Measurements from ENCODE around the gene EXOC3L4. TPM values are rescaled to one million over a fixed set of nuclear protein-coding genes. Genes with fewer than 3 reads are reported as not detected.
"Not testable (repeated sequence)": the region's sequence is repeated elsewhere in the genome, so short reads cannot be mapped to it uniquely, and the experiment has no call there.

The EXOC3L4 gene
- not detected for polyA plus RNA-seq (2013, experiment 1 of 2)
- polyA plus RNA-seq (2013, experiment 2 of 2), result not detected

DNA sequence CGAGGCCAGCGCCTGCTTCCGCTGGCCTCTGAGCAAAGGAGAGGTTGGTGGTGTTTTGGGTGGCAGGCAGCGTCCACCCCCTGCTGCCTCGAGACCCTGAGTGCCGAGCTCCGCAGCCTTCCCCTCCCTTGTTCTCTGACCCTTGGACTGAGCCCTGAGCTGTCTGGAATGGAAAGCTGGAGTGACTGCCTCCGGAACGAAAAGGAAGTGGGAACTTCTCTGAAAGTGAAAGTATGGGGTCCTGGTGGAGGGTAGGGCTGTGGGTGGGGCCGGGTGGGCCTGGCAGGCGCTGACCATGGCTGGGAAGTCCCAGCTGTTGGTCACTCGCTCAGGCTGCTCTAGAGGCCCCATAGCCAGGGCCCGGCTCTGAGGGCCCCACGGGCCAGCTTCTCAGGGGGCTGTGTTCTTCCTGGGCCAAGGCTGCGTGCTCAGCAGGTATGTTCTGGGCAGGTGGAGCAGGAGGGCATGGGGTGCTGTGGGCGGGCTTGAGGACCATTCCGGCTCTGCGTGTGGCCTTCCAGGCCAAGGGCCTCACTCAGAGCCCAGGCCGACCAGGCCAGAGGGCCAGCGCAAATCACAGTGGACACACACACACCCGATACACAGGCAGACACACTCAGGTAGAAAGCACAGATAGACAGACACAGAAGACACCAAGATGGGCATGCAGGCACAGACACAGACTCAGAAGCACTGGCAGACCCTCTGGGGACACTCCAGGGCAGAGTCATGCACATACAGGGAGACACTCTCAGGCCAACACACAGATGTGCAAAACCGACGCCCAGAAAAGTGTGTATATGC, at the start of gene EXOC3L4:
Gene EXOC3L4, plus strand, starts transcription at position 320 of the 804 bp plus-strand sequence. CDS start 5,495 bp downstream, outside the sequence.
- Histone ChIP-seq H3K4me1 (ENCODE audit: insufficient read depth, low read length) (peaks cover 4% of the 10 kb centered on the region; the same call in 1 of the 2 replicates), H3K4me3 (ENCODE audit: low read length) (no peak within 1 kb of the TSS), H3K27me3 (ENCODE audit: insufficient read depth, low read length) (peaks cover 20% of the 10 kb centered on the region), H3K9ac (ENCODE audit: low read depth, low read length) (no peak within 1 kb of the TSS), H3K9me3 (ENCODE audit: insufficient read depth, low read depth, low read length) (no peaks in the 10 kb centered on the region), H3K36me3 (ENCODE audit: insufficient read depth, low read length) (no peaks in the 10 kb centered on the region), H3K27ac (ENCODE audit: low read depth, low read length) (no peak within 1 kb of the TSS)
- WGBS, result 89% methylated on average over 23 of the region's 23 CpGs

DNA sequence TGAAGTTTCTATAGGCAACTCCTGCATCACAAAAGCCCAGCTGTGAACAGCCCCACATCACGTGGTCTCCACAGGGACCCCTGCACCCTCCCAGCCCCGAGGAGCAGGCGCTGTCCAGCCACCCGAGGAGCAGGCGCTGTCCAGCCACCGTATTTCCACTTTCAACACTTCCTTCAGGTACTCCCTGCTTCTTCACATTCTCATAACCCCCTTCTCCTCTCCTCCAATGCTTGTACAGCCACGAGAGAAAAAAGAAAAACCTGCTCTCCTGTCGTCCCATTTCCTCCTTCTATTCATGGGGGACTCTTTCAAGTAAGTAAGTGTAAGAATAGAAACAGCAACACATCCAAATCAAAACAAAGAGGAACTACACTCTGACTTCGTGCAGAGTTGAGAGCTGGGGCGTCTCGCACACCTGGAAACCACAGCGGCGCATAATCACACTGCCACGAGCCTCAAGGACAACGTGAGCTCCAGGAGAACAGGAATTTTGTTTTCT, 49.1 kb upstream of the EXOC3L4 start:
- H3K9ac ChIP-seq (ENCODE audit: low read depth, low read length), result no peak overlapping the region
- no peak overlapping the region for H3K4me3 ChIP-seq (ENCODE audit: low read length)
- no peaks in the 10 kb centered on the region for H3K9me3 ChIP-seq (ENCODE audit: insufficient read depth, low read depth, low read length)
- H3K27ac ChIP-seq (ENCODE audit: low read depth, low read length), result no peak overlapping the region
- H3K36me3 ChIP-seq (ENCODE audit: insufficient read depth, low read length), result peaks cover 5% of the 10 kb centered on the region; the same call in 1 of the 2 replicates
- 86% methylated on average over 14 of the region's 15 CpGs for WGBS
- H3K27me3 ChIP-seq (ENCODE audit: insufficient read depth, low read length), result no peaks in the 10 kb centered on the region
- H3K4me1 ChIP-seq (ENCODE audit: insufficient read depth, low read length), result 0 out of 2 replicates have a peak, but pooled peaks cover 4% of the 10 kb centered on the region

DNA sequence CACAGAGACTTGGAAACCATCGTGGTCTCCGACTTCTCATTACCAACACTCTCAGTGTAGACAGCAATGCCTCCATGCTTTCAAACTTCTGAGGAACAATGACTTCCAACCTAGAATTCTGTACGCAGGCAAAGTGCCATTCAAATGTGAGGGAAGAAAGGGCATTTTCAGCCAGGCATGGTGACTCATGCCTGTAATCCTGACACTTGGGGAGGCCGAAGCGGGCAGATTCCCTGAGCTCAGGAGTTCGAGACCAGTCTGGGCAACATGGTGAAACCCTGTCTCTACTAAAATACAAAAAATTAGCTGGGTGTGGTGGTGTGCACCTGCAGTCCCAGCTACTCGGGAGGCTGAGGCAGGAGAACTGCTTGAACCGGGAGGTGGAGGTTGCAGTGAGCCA, 47.1 kb upstream of the EXOC3L4 start:
- H3K27me3 ChIP-seq (ENCODE audit: insufficient read depth, low read length); H3K9ac ChIP-seq (ENCODE audit: low read depth, low read length); H3K4me1 ChIP-seq (ENCODE audit: insufficient read depth, low read length); H3K27ac ChIP-seq (ENCODE audit: low read depth, low read length); H3K36me3 ChIP-seq (ENCODE audit: insufficient read depth, low read length); H3K9me3 ChIP-seq (ENCODE audit: insufficient read depth, low read depth, low read length); H3K4me3 ChIP-seq (ENCODE audit: low read length): not testable (repeated sequence)
- WGBS, result 93% methylated on average over 8 of the region's 8 CpGs

DNA sequence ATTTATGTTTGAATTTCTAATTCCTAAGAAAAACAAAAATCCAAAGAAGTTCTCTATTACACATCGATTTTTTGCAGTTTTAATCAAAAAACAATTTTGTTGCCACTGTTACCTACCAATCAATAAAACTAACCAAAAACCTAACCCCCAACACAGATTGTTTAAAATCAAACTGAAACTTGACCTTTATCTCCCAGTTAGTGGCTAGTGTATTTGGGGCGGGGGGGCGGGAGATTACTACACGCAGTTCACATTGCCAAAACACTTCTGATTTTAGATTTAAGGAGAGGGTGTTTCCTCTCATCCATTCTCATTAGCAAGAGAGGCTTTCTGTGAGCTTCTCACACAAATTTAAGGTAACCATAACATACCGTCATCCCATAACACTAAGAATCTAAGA, 43.6 kb upstream of the EXOC3L4 start:
- Histone ChIP-seq H3K36me3 (ENCODE audit: insufficient read depth, low read length) (no peaks in the 10 kb centered on the region), H3K9ac (ENCODE audit: low read depth, low read length) (no peak overlapping the region), H3K27me3 (ENCODE audit: insufficient read depth, low read length) (no peaks in the 10 kb centered on the region), H3K4me3 (ENCODE audit: low read length) (no peak overlapping the region), H3K4me1 (ENCODE audit: insufficient read depth, low read length) (peaks cover 14% of the 10 kb centered on the region), H3K27ac (ENCODE audit: low read depth, low read length) (no peak overlapping the region), H3K9me3 (ENCODE audit: insufficient read depth, low read depth, low read length) (no peaks in the 10 kb centered on the region)
- 97% methylated on average over 2 of the region's 5 CpGs for WGBS

DNA sequence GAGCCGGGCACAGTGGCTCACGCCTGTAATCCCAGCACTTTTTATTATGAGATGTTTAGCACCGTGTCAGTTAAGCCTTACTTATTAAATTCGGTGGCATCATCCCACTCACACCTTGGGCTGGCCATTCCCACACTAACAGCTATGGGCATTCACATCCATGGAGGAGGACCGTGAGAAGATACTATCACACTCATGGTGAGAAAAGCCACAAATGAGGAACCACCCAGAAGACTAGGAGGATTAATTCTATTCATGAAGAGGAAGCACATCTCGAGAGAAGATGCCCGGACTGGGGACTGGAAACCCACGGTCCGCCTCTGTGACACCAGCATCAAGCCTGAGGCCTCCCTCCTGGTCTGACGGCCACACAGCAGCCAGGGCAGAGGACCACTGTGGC, 42.1 kb upstream of the EXOC3L4 start:
- H3K4me1 ChIP-seq (ENCODE audit: insufficient read depth, low read length), result peaks cover 12% of the 10 kb centered on the region
- H3K9me3 ChIP-seq (ENCODE audit: insufficient read depth, low read depth, low read length), result no peaks in the 10 kb centered on the region
- no peak overlapping the region for H3K27ac ChIP-seq (ENCODE audit: low read depth, low read length)
- no peaks in the 10 kb centered on the region for H3K36me3 ChIP-seq (ENCODE audit: insufficient read depth, low read length)
- H3K9ac ChIP-seq (ENCODE audit: low read depth, low read length), result no peak overlapping the region
- H3K4me3 ChIP-seq (ENCODE audit: low read length), result no peak overlapping the region
- H3K27me3 ChIP-seq (ENCODE audit: insufficient read depth, low read length), result no peaks in the 10 kb centered on the region
- 91% methylated on average over 10 of the region's 10 CpGs for WGBS

DNA sequence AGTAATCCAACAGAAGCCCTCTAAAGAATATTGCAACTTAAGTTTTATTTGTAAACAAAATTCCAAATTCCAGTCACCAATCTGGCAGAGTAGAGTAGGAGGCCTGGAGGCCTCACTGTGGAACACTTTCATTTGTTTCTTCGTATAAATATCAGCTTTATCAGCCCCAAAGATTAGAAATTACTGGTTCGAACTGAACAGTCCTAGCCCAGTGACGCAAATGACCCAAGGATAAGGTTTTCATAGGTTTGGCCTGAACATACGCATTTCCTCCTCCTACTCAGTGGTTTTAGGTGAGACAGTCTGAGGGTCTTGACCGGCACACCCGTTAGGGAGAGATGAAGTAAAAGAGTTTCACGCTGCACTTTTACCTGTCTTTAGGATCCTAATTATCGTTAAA, 38.8 kb upstream of the EXOC3L4 start:
- WGBS, result 79% methylated on average over 8 of the region's 8 CpGs

DNA sequence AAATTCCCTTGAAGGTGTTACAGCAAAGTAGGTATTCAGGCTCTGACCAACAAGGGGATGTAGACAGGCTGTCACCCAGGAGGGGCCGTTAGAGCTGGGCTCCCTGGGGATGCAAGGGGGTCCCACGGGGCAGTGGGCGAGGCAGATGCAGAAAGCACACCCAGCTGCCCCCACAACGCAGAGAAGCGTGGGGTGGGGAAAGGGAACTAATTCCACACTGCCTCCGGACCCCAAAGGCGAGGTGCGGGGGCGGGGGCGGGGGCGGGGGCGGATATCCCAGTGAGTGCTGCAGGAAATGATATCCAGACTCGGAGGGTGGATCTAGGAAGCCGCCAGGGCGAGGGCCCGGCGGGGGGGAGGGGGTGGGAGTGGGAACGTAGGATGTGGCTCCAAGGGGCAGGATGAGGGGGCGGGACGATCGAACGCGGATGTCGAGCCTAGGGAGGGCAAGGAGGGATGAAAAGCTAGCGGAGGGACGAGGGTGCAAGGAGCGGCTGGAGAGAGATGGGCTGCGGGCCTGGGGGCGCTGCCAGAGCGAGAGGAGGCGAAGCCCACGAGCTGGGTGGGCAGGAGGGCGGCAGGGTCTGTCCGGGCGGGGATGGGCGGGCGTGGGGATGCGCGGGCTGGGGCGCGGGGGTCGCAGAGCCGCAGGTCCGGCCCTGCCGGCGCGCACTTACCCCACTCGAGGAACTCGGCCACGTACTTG, 38.0 kb upstream of the EXOC3L4 start:
- no peaks in the 10 kb centered on the region for H3K9me3 ChIP-seq (ENCODE audit: insufficient read depth, low read depth, low read length)
- H3K9ac ChIP-seq (ENCODE audit: low read depth, low read length), result peak overlapping the region; percentile 77
- under 1% methylated on average over 42 of the region's 50 CpGs for WGBS
- peak overlapping the region; percentile 93 for H3K4me3 ChIP-seq (ENCODE audit: low read length)
- peaks cover 9% of the 10 kb centered on the region for H3K4me1 ChIP-seq (ENCODE audit: insufficient read depth, low read length)
- H3K36me3 ChIP-seq (ENCODE audit: insufficient read depth, low read length), result no peaks in the 10 kb centered on the region
- H3K27ac ChIP-seq (ENCODE audit: low read depth, low read length), result peak overlapping the region; percentile 65; the same call in 1 of the 2 replicates
- H3K27me3 ChIP-seq (ENCODE audit: insufficient read depth, low read length), result no peaks in the 10 kb centered on the region

More for the DNA sequence above, 38.8 kb upstream of the EXOC3L4 start:
- Histone ChIP-seq H3K9me3 (ENCODE audit: insufficient read depth, low read depth, low read length) (no peaks in the 10 kb centered on the region), H3K36me3 (ENCODE audit: insufficient read depth, low read length) (no peaks in the 10 kb centered on the region), H3K4me1 (ENCODE audit: insufficient read depth, low read length) (peaks cover 12% of the 10 kb centered on the region), H3K27ac (ENCODE audit: low read depth, low read length) (no peak overlapping the region), H3K4me3 (ENCODE audit: low read length) (peak overlapping the region; percentile 93), H3K9ac (ENCODE audit: low read depth, low read length) (no peak overlapping the region), H3K27me3 (ENCODE audit: insufficient read depth, low read length) (no peaks in the 10 kb centered on the region)

DNA sequence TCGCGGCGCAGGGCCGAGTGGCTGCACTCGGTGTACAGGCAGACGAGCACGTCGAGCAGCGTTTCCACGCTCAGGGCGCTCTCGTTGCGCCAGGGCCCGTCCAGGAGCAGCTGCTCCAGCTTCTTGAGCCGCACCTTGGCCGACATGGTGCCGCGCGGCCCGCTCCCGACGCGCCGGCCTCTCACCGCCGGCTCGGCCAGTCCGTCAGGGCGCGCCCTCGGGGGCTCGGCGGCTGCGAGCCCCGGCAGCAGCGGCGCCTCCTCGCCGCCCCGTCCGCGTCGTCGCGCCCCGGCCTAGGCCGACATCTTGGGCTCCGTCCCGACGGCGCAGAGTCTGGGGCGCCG, 37.5 kb upstream of the EXOC3L4 start:
- Histone ChIP-seq H3K4me1 (ENCODE audit: insufficient read depth, low read length) (peaks cover 9% of the 10 kb centered on the region), H3K9me3 (ENCODE audit: insufficient read depth, low read depth, low read length) (no peaks in the 10 kb centered on the region), H3K27ac (ENCODE audit: low read depth, low read length) (peak overlapping the region; percentile 65; the same call in 1 of the 2 replicates), H3K9ac (ENCODE audit: low read depth, low read length) (peak overlapping the region; percentile 77), H3K36me3 (ENCODE audit: insufficient read depth, low read length) (no peaks in the 10 kb centered on the region), H3K27me3 (ENCODE audit: insufficient read depth, low read length) (no peaks in the 10 kb centered on the region), H3K4me3 (ENCODE audit: low read length) (peak overlapping the region; percentile 93)
- under 1% methylated on average over 53 of the region's 53 CpGs for WGBS

DNA sequence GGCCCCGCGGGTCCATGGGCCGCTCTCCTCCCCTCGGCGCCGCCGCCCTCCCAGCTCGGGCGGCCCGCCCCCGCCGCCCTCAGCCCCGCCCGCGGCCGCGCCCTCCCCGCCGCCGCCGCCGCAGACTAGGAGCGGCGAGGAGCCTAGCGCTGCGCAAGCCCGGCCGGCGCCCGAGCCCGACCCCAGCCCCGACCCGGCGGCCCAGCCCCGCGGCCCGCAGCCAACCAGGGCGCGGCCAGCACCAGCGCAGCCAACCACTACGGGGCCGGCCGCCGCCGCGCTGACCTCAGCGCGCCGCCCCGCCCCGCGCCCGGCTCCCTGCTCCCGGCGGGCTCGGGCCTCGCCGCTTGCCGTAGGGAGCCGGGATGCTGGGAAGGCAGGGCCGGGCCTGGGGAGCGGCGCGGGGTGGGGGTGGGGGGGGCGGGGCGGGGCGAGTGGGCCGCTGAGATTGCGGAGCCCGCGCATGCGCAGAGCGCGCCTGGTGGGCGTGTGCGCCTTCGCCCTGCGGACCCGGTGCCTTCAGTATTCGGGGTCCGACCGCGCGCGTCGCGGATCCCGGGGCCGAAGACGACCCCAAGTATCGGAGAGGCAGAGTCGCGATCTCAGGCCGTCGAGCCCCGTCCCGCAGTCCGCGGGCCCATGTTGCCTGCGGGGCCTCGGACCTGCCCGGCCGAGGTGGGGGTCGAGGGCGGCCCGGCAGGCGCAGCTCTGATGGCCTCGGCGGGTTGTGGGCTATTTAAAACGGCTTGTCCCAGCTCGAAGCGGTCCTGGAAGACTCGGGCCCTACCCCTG, 37.0 kb upstream of the EXOC3L4 start, which contains the start of gene CDC42BPB:
Gene CDC42BPB, minus strand, starts transcription at position 178 of the 792 bp plus-strand sequence. CDS start 376 bp downstream, outside the sequence.
- H3K27ac ChIP-seq (ENCODE audit: low read depth, low read length), result peak within 1 kb of the TSS; percentile 65; the same call in 1 of the 2 replicates
- no peaks in the 10 kb centered on the region for H3K27me3 ChIP-seq (ENCODE audit: insufficient read depth, low read length)
- no peaks in the 10 kb centered on the region for H3K9me3 ChIP-seq (ENCODE audit: insufficient read depth, low read depth, low read length)
- under 1% methylated on average over 107 of the region's 113 CpGs for WGBS
- H3K9ac ChIP-seq (ENCODE audit: low read depth, low read length), result peak within 1 kb of the TSS; percentile 77
- peaks cover 9% of the 10 kb centered on the region for H3K4me1 ChIP-seq (ENCODE audit: insufficient read depth, low read length)
- H3K4me3 ChIP-seq (ENCODE audit: low read length), result peak within 1 kb of the TSS; percentile 99
- H3K36me3 ChIP-seq (ENCODE audit: insufficient read depth, low read length), result no peaks in the 10 kb centered on the region

DNA sequence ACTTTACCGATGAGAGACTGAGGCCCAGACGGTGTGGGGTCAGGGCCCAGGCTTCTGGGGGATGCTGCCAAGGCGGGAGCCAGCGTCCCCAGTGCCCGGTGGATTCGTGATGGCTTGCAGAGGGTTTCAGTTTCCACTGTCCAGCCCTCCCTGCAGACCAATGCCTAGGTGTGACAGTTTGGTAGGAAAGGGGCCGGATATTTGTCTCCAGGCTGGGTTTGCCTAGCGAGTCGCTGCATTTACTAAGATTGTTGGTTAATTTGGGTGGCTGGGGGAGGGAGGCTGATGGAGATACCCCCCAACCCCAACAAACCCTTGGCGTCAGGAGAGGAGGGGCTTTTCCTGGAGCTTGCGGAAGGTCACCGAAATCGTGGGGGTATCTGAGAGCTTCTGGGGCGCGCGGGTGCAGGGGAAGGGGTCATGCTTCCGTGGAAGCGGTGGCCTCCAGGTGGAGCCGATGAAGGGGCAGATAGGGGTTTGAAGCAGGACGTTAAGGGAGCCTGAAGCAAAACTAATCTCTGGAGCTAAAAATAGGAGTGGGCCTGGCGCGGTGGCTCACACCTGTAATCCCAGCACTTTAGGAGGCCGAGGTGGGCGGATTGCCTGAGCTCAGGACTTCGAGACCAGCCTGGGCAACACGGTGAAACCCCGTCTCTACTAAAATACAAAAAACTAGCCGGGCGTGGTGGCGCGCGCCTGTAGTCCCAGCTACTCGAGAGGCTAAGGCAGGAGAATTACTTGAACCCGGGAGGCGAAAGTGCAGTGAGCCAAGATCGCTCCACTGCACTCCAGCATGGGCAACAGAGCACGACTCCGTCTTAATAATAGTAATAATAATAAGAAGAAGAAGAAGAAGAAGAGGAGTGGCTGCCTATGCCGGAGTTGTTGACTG, 36.1 kb upstream of the EXOC3L4 start:
- no peak overlapping the region for H3K27ac ChIP-seq (ENCODE audit: low read depth, low read length)
- H3K4me1 ChIP-seq (ENCODE audit: insufficient read depth, low read length), result peaks cover 9% of the 10 kb centered on the region
- peak overlapping the region; percentile 99 for H3K4me3 ChIP-seq (ENCODE audit: low read length)
- 45% methylated on average over 39 of the region's 39 CpGs for WGBS
- H3K9me3 ChIP-seq (ENCODE audit: insufficient read depth, low read depth, low read length), result no peaks in the 10 kb centered on the region
- H3K36me3 ChIP-seq (ENCODE audit: insufficient read depth, low read length), result no peaks in the 10 kb centered on the region
- peak overlapping the region; percentile 58 for H3K9ac ChIP-seq (ENCODE audit: low read depth, low read length)
- no peaks in the 10 kb centered on the region for H3K27me3 ChIP-seq (ENCODE audit: insufficient read depth, low read length)

Measured in HUES64 (cell line).